ENCODE results near the gene PLK4. TPM values are rescaled to one million over a fixed set of nuclear protein-coding genes. Genes with fewer than 3 reads are reported as not detected.

PLK4 gene
- total RNA-seq, 1 donor from 2014 or later: 83.9 TPM

- Mint-ChIP-seq H3K27ac (no peak overlapping the region), H3K9me3 (peaks cover 58% of the 10 kb centered on the region), H3K36me3 (peaks cover 37% of the 10 kb centered on the region), H3K4me3 (no peak overlapping the region), H3K4me1 (no peaks in the 10 kb centered on the region), H3K27me3 (ENCODE audit: insufficient read depth, low read depth) (no peaks in the 10 kb centered on the region)
- H4K20me1 ChIP-seq (ENCODE audit: low read depth): no peaks in the 10 kb centered on the region
- H3K79me2 ChIP-seq (ENCODE audit: low read depth): peaks cover 64% of the 10 kb centered on the region
- H3K36me3 ChIP-seq: peaks cover 6% of the 10 kb centered on the region
- no peak overlapping the region for H3K27ac ChIP-seq
- DNase-seq (ENCODE audit: low spot score): no peak
- H3K27me3 ChIP-seq: no peaks in the 10 kb centered on the region
- no peak overlapping the region for H3K4me2 ChIP-seq
- peaks cover 11% of the 10 kb centered on the region for H3F3A ChIP-seq (ENCODE audit: low read depth)
- peaks cover 11% of the 10 kb centered on the region for H3K9me3 ChIP-seq (ENCODE audit: low read depth)
- H3K9ac ChIP-seq: no peak overlapping the region
- peaks cover 4% of the 10 kb centered on the region for H3K4me1 ChIP-seq
- no peak overlapping the region for H2AFZ ChIP-seq (replicated peaks)
- no peak overlapping the region for H3K4me3 ChIP-seq
- TF ChIP-seq EZH2 (IDR thresholded peaks at IDR 0.05) (no peak), EZH2phosphoT487 (IDR thresholded peaks at IDR 0.05) (no peak)
- TF ChIP-seq, protein P1, sequence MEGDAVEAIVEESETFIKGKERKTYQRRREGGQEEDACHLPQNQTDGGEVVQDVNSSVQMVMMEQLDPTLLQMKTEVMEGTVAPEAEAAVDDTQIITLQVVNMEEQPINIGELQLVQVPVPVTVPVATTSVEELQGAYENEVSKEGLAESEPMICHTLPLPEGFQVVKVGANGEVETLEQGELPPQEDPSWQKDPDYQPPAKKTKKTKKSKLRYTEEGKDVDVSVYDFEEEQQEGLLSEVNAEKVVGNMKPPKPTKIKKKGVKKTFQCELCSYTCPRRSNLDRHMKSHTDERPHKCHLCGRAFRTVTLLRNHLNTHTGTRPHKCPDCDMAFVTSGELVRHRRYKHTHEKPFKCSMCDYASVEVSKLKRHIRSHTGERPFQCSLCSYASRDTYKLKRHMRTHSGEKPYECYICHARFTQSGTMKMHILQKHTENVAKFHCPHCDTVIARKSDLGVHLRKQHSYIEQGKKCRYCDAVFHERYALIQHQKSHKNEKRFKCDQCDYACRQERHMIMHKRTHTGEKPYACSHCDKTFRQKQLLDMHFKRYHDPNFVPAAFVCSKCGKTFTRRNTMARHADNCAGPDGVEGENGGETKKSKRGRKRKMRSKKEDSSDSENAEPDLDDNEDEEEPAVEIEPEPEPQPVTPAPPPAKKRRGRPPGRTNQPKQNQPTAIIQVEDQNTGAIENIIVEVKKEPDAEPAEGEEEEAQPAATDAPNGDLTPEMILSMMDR (IDR thresholded peaks at IDR 0.05): no peak
These were observed 31.0 kb upstream of the PLK4 start for GRCh38 chr4:127849505-127850234.

GRCh38 chr4:127852661-127853060, 28.0 kb upstream of the PLK4 start:
- TF ChIP-seq EZH2phosphoT487 (IDR thresholded peaks at IDR 0.05): no peak
- no peak for TF ChIP-seq EZH2 (IDR thresholded peaks at IDR 0.05)
- TF ChIP-seq, protein P1 (IDR thresholded peaks at IDR 0.05): no peak
- Histone ChIP-seq H3K4me3 (no peak overlapping the region), H3K36me3 (peaks cover 6% of the 10 kb centered on the region), H2AFZ (replicated peaks) (no peak overlapping the region), H3K27ac (no peak overlapping the region), H4K20me1 (ENCODE audit: low read depth) (no peaks in the 10 kb centered on the region), H3F3A (ENCODE audit: low read depth) (no peaks in the 10 kb centered on the region), H3K9me3 (ENCODE audit: low read depth) (peaks cover 11% of the 10 kb centered on the region), H3K79me2 (ENCODE audit: low read depth) (peaks cover 85% of the 10 kb centered on the region), H3K4me1 (peaks cover 5% of the 10 kb centered on the region), H3K9ac (no peak overlapping the region), H3K27me3 (no peaks in the 10 kb centered on the region), H3K4me2 (no peak overlapping the region)
- H3K27me3 Mint-ChIP-seq (ENCODE audit: insufficient read depth, low read depth): peaks cover 2% of the 10 kb centered on the region
- H3K4me1 Mint-ChIP-seq: peaks cover 2% of the 10 kb centered on the region
- H3K36me3 Mint-ChIP-seq: peaks cover 36% of the 10 kb centered on the region
- no peak for DNase-seq (ENCODE audit: low spot score)
- H3K9me3 Mint-ChIP-seq: peaks cover 56% of the 10 kb centered on the region
- H3K4me3 Mint-ChIP-seq: no peak overlapping the region
- H3K27ac Mint-ChIP-seq: no peak overlapping the region

- H3K9ac ChIP-seq: no peak overlapping the region
- peaks cover 2% of the 10 kb centered on the region for H3K4me1 Mint-ChIP-seq
- H3K9me3 ChIP-seq (ENCODE audit: low read depth): no peaks in the 10 kb centered on the region
- H3K4me2 ChIP-seq: peak overlapping the region; percentile 28
- peaks cover 2% of the 10 kb centered on the region for H3K27me3 Mint-ChIP-seq (ENCODE audit: insufficient read depth, low read depth)
- no peak overlapping the region for H3K4me3 ChIP-seq
- H3K79me2 ChIP-seq (ENCODE audit: low read depth): peaks cover 76% of the 10 kb centered on the region
- DNase-seq (ENCODE audit: low spot score): no peak
- H3K9me3 Mint-ChIP-seq: peaks cover 45% of the 10 kb centered on the region
- H3K27ac Mint-ChIP-seq: no peak overlapping the region
- H3F3A ChIP-seq (ENCODE audit: low read depth): no peaks in the 10 kb centered on the region
- no peaks in the 10 kb centered on the region for H3K27me3 ChIP-seq
- peaks cover 6% of the 10 kb centered on the region for H3K36me3 ChIP-seq
- no peak for TF ChIP-seq EZH2 (IDR thresholded peaks at IDR 0.05)
- TF ChIP-seq, protein P1 (IDR thresholded peaks at IDR 0.05): no peak
- no peak for TF ChIP-seq EZH2phosphoT487 (IDR thresholded peaks at IDR 0.05)
- no peaks in the 10 kb centered on the region for H4K20me1 ChIP-seq (ENCODE audit: low read depth)
- peaks cover 36% of the 10 kb centered on the region for H3K36me3 Mint-ChIP-seq
- H3K4me1 ChIP-seq: peaks cover 5% of the 10 kb centered on the region
- no peak overlapping the region for H3K27ac ChIP-seq
- H3K4me3 Mint-ChIP-seq: no peak overlapping the region
- H2AFZ ChIP-seq (replicated peaks): no peak overlapping the region
These were observed 24.4 kb upstream of the PLK4 start for GRCh38 chr4:127856196-127856812.

Data from neural progenitor cell (in vitro differentiated cells).